Bronchial epithelial cell (primary cell): ENCODE data around the gene BEX3. TPM values are rescaled to one million over a fixed set of nuclear protein-coding genes. Genes with fewer than 3 reads are reported as not detected.

Source experiments
- DNase-seq: peaks from one replicate; pipeline ENCODE4 v3.0.0-alpha.2; 2010; ENCODE audit warnings: low read depth
- FAIRE-seq: peaks from 2 replicates; lab custom pipeline; 2011; peaks lifted over from hg19 to GRCh38; lab: Jason Lieb, UNC
- H3K27me3 ChIP-seq: 2 replicates; pipeline ENCODE4 v1.5.1; 2011; ENCODE audit warnings: low read length; ENCODE audit not compliant: control insufficient read depth, insufficient read depth
- H3K36me3 ChIP-seq: 2 replicates; pipeline ENCODE4 v1.5.1; 2011; ENCODE audit warnings: low read length; ENCODE audit not compliant: control insufficient read depth, insufficient read depth
- H3K4me3 ChIP-seq: 2 replicates; pipeline ENCODE4 v1.5.1; 2011; ENCODE audit warnings: mild to moderate bottlenecking, low read depth, low read length, control low read depth
- total RNA-seq: library from RNA; depleted of rRNA; stranded (reverse); fragments of >200 nt; gene quantifications from 2 replicates; pipeline ENCODE4 v1.2.1, GENCODE V29; 2014
- TF ChIP-seq, protein P1 (sequence below): IDR thresholded peaks from 2 replicates; pipeline ENCODE4 v1.5.1; 2011; ENCODE audit warnings: mild to moderate bottlenecking, moderate library complexity, low read length, control low read depth, inconsistent platforms; ENCODE audit not compliant: insufficient read depth, severe bottlenecking

The BEX3 gene
- total RNA-seq: 94.8 and 129 TPM in 2 replicates

DNA sequence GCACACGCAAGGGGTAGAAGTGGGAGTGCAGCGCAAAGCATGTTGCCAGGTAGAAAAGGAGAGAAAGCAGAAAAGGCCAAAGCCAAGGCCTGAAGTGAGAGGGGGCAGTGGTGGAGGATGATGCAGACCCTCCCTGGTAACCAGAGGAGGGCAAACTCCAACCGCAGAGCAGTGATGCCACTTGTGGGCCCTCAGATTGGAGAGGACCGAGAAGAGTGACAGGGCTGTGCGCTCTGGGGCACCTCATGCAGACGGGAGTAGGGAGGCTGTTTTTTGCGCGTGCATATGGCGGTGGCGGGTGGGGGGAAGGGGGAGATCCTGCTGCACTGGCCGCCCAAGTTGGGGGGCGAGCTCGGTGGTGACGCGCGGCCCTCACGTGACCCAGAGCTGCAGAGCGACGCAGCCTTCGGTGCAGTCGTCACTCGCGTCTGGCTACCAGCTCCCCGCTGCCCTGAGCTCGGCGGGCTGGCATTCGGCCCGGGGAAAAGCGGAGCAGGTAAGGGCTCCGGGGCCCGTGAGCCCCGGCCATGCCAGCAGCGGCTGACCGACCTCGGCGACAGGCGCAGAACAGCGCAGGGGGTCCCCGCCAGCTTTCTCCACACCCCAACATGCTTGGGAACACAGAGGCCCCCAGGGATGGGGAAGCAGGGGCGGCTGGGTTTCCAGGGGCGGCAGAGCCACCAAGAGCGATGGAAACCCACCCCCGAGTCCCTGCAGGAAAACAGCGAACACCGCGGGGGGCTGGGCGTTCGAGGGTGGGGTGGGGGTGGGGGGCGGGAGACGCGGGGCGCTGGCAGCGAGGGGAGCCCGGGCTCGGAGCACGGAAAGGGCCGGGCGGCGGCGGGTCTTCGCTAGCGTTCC is at the start of gene BEX3:
Gene BEX3 (plus strand): TSS at position 421 of the 861 bp plus-strand sequence. CDS start 984 bp downstream, outside the sequence.
- H3K27me3 ChIP-seq: no peaks in the 10 kb centered on the region
- peak within 1 kb of the TSS; percentile 62 for H3K4me3 ChIP-seq
- FAIRE-seq (no peak), DNase-seq (no peak)
- TF ChIP-seq, protein P1, sequence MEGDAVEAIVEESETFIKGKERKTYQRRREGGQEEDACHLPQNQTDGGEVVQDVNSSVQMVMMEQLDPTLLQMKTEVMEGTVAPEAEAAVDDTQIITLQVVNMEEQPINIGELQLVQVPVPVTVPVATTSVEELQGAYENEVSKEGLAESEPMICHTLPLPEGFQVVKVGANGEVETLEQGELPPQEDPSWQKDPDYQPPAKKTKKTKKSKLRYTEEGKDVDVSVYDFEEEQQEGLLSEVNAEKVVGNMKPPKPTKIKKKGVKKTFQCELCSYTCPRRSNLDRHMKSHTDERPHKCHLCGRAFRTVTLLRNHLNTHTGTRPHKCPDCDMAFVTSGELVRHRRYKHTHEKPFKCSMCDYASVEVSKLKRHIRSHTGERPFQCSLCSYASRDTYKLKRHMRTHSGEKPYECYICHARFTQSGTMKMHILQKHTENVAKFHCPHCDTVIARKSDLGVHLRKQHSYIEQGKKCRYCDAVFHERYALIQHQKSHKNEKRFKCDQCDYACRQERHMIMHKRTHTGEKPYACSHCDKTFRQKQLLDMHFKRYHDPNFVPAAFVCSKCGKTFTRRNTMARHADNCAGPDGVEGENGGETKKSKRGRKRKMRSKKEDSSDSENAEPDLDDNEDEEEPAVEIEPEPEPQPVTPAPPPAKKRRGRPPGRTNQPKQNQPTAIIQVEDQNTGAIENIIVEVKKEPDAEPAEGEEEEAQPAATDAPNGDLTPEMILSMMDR: no peak
- no peaks in the 10 kb centered on the region for H3K36me3 ChIP-seq

GRCh38 chrX:103329991-103330390 is 46.3 kb upstream of the BEX3 start, which contains the start of gene TCEAL7:
TCEAL7 (plus strand) TSS chrX:103330239; CDS start chrX:103331404, 1,165 bp downstream.
- H3K36me3 ChIP-seq: no peaks in the 10 kb centered on the region
- H3K27me3 ChIP-seq: no peaks in the 10 kb centered on the region
- FAIRE-seq: no peak
- no peak within 1 kb of the TSS for H3K4me3 ChIP-seq
- DNase-seq: peak; percentile 0
- TF ChIP-seq, protein P1: no peak

DNA sequence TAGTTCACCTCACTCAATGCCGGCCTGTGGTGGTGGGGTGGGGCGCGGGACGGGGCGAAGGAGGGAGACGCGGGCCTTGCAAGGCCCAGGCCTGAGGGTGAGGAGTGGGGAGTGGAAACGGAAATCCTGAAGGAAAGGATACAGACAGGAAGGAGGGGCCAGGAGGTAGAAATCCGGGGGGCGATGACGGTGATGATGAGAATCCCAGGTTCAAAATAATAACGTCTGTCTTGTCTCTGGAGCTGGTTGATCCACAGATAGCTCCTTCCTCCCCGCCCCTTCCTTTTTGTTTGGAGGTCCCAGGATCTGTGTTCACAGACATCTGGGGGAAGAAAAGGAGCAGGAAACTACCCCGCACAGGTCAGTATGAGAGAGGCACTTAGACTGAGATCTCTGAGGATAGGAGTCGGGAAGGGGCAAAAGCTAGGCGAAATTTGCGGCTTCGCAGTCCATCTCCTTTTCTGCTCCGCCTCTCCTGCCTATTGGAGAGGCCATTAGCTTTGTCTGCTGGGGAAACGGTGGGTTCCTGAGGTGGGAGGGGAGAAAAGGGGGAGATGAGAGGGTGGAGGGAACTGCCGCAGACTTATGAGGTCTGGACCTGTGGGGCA is 45.6 kb upstream of the BEX3 start:
- no peak overlapping the region for H3K4me3 ChIP-seq
- H3K27me3 ChIP-seq: no peaks in the 10 kb centered on the region
- H3K36me3 ChIP-seq: no peaks in the 10 kb centered on the region
- FAIRE-seq (no peak), DNase-seq (no peak)
- TF ChIP-seq, protein P1: no peak

GRCh38 chrX:103338663-103339062 is 37.7 kb upstream of the BEX3 start:
- DNase-seq (no peak), FAIRE-seq (peak; percentile 7)
- TF ChIP-seq, protein P1: no peak
- no peak overlapping the region for H3K4me3 ChIP-seq
- no peaks in the 10 kb centered on the region for H3K27me3 ChIP-seq
- no peaks in the 10 kb centered on the region for H3K36me3 ChIP-seq

GRCh38 chrX:103343105-103343504 is 33.2 kb upstream of the BEX3 start:
- TF ChIP-seq, protein P1: peak; percentile 51
- Histone ChIP-seq H3K27me3 (no peaks in the 10 kb centered on the region), H3K36me3 (no peaks in the 10 kb centered on the region), H3K4me3 (no peak overlapping the region)
- no peak for FAIRE-seq
- DNase-seq: peak; percentile 48
